HFF-Myc (cell line): ENCODE results near the gene TPCN1.
A peak's percentile ranks its signal among the peaks of the same experiment; 100 is the strongest.

Experiments used
- DNase-seq: peaks from one replicate; pipeline ENCODE4 v3.0.0-alpha.2; 2011; ENCODE audit warnings: low read depth; ENCODE audit errors: extremely low read depth
- H3K4me3 ChIP-seq: replicated peaks from 2 replicates; pipeline ENCODE4 v1.5.1; 2011; ENCODE audit warnings: low read depth, mild to moderate bottlenecking, control low read depth, low read length
- TF ChIP-seq, protein P1 (sequence below): IDR thresholded peaks from 2 replicates; pipeline ENCODE4 v1.5.1; 2012; ENCODE audit warnings: mild to moderate bottlenecking, low read depth, low read length, control low read depth; ENCODE audit errors: missing control alignments

TPCN1 gene

DNA sequence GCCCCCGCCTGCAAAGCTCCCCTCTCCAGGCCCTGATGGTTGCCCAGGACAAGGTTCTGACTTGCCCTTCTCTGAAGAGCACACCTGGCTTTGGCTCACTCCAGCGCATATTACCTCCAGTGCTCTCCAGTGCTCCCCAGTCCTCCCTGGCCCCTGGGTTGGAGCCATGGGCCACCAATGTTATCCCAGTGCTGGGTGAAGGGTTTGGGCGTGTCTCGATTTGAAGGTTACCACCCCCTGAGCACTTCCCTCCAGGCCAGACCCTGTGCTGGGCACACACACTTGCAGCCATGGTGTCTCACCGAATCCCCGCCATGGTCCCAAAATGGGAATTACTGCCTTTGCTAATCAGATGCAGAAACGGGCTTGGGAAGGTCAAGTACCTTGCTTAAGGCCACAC, 24.7 kb upstream of the TPCN1 start:
- H3K4me3 ChIP-seq, result no peak overlapping the region
- TF ChIP-seq, protein P1, sequence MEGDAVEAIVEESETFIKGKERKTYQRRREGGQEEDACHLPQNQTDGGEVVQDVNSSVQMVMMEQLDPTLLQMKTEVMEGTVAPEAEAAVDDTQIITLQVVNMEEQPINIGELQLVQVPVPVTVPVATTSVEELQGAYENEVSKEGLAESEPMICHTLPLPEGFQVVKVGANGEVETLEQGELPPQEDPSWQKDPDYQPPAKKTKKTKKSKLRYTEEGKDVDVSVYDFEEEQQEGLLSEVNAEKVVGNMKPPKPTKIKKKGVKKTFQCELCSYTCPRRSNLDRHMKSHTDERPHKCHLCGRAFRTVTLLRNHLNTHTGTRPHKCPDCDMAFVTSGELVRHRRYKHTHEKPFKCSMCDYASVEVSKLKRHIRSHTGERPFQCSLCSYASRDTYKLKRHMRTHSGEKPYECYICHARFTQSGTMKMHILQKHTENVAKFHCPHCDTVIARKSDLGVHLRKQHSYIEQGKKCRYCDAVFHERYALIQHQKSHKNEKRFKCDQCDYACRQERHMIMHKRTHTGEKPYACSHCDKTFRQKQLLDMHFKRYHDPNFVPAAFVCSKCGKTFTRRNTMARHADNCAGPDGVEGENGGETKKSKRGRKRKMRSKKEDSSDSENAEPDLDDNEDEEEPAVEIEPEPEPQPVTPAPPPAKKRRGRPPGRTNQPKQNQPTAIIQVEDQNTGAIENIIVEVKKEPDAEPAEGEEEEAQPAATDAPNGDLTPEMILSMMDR, result no peak
- no peak for DNase-seq

DNA sequence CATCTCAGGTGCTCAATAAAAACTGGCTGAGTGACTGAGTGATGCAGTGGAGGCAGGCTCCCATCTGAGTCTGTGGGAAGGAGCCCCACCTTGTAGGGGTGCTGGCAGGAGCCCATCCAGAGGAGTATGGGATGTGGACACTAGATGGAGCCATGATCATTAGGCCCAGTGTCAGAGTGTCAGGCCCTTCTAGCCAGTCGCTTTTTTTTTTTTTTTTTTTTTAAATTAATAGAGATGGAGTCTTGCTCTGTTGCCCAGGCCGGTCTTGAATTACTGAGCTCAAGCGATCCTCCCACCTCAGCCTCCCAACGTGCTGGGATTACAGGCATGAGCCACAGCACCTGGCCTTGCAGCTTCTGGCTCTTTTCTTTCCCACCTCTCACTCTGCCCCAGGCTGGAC, 24.3 kb upstream of the TPCN1 start:
- TF ChIP-seq, protein P1, result peak; percentile 75
- peak; percentile 65 for DNase-seq
- H3K4me3 ChIP-seq, result no peak overlapping the region

DNA sequence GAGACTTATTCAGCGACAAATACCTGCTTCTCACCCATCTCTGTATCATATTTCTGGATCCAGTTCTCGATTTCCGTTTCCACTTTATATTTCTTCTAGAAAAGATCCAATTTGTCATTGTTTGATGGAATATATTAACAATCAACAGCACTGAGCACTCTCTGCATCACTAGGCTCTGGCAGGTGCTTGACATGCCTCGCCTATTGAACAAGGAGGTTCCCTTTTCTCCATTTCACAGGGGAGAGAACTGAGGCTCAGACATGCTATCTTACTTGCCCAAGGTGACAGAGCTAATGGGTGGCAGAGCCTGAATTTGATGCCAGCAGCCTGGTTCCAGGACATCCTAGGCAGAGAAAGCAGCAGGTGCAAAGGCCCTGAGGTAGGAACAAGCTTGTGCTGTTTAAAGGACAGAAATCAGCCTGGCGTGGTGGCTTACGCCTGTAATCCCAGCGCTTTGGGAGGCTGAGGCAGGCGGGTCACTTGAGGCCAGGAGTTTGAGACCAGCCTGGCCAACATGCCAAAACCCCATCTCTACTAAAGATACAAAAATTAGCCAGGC, 23.7 kb upstream of the TPCN1 start:
- no peak for DNase-seq
- no peak overlapping the region for H3K4me3 ChIP-seq
- TF ChIP-seq, protein P1, result no peak

DNA sequence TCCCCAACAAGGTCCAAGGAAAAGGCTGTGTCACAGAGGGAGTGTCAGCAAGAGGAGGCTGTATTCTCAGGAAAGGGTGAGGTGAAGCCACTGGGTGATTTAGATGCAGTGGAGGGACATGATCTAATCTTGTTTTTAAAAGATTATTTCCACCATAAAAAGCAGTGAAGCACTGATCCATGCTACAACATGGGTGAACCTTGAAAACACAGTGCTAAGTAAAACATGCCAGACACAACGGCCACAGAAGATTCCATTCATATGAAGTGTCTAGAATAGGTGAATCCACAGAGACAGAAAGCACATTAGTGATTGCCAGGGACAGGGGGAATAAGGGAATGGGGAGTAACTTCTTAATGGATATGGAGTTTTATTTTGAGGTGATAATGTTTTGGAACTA, 23.0 kb upstream of the TPCN1 start:
- H3K4me3 ChIP-seq, result no peak overlapping the region
- no peak for DNase-seq
- TF ChIP-seq, protein P1, result no peak

DNA sequence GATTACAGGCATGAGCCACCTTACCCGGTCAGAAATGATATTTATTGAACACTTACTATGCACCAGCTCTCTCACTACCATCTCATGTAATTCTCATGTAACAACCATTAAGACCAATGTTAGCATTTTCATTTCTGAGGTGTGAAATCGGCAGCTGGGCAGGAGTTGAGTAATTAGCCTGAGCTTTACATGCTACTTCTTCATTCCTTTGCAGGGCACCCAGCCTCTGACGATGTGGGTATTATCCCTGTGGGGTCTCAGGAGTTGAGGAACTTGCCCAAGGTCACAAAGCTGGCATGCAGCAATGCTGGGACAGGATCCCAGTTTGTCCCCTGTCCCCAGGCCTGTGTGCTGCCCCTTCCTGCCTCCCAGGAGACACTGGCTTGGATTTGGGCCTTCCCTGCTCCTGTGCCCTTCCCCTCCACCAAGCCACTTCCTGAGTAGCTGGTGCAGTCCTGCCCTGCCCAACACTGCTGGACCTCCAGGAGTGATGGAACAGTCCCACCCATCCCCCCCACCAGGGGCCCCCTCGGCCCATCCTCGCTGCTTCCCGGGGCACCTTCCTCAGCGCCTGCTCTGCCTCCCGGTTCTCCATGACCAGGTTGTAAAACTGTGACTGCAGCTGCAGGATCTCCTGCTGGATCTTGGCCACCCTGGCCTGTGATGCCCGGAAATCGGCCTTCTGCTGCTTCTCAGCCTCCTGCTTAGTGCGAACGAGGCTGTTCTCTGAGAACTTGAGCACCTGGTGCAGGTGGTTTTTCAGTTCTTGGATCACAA, 21.1 kb upstream of the TPCN1 start:
- no peak for DNase-seq
- TF ChIP-seq, protein P1, result no peak
- H3K4me3 ChIP-seq, result no peak overlapping the region

DNA sequence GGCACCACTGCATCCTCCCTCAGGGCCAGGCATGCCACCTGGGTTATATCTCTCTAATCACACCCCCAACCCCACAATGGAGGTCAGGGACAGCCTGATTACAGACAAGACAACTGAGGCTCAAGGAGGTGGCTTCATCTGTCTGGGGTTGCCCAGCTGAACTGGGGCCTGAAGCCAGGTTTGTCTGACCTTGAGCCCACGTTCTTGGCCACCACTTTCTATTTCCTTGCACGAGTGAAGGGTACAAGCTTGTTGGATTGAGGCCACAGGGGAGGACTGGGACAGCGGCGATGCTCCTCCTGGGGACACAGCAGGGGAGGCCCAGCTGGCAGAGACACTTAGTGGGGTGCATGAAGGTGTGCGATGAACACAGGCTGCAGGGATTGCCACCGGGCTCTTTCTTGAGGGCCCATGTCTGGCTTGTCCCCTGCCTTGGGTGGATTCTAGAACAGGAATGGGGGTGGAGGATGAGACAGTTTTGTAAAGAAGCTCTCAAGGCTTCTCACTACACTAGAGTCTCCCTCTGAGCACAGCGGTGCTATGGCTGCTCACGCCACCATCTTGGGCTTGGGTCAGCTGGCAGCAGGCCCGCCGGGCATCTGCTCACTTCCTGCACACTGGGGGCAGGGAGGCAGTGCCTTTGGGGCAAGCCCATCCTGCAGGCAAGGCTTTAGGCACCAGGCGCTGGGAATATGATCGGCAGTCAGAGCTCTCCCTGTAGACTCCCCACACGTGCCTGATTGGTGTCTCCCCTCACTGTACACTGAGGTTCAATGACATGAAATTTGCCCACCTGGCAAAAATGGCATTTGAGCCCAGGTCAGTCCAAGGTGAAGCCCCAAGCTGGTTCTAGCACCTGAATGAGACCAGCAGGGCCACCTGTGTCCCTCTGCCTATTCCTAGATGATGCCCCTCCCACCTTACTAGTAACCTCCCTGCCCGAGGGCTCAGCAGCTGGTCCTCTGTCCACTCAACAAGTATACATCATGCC, 19.8 kb upstream of the TPCN1 start:
- DNase-seq, result no peak
- TF ChIP-seq, protein P1, result no peak
- H3K4me3 ChIP-seq, result no peak overlapping the region
